Suppressor macrophage treated with lipopolysaccharide for 1 hour (primary cell): Measurements from ENCODE around the gene ADAP2.
"Not testable (repeated sequence)": the region's sequence is repeated elsewhere in the genome, so short reads cannot be mapped to it uniquely, and the experiment has no call there.

Experiments
- DNase-seq, 3 donors: peaks; one replicate each; pipeline ENCODE4 v3.0.0-alpha.2; 2020 to 2022

Gene ADAP2

GRCh38 chr17:30921544-30922196 is at the start of gene ADAP2:
ADAP2 (plus strand) TSS chr17:30921945; CDS start chr17:30922015, 70 bp downstream.
- DNase-seq = peak; percentile 80 to 93 (median 86)

GRCh38 chr17:30886187-30886586 is 35.6 kb upstream of the ADAP2 start:
- DNase-seq = no peak

DNA sequence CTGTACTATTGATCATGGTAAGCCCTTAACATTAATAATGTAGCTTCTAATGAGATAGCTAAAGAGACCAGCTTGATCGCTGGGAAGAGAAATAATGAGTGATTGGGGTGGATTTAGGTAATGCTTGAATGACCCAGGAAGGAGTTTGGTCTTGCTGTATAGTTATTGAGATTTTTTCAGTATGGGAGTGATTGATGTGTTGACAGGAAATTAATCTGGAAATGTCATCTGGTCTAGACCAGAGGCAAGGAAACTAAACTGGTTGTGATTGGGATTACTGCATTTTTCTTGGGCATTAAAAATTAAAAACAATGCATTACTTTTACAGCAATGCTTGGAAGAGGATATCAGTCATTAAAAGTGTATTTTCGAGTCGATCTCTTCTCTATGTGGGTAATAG is 27.5 kb upstream of the ADAP2 start:
- DNase-seq = no peak

DNA sequence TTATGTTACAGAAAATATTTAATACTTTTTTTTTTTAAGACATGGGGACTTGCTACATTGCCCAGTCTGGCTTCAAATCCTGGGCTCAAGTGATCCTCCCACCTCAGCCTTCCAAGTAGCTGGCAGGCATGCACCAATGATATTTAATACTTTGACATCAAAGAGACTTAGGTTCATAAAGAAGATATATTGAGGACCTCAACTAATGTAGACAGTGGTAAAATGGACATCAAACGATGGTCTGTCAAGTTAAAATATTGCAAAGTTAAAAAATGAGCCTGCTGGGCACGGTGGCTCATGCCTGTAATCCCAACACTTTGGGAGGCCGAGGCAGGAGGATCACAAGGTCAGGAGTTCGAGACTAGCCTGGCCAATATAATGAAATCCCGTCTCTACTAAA is 24.4 kb upstream of the ADAP2 start:
- DNase-seq = no peak

DNA sequence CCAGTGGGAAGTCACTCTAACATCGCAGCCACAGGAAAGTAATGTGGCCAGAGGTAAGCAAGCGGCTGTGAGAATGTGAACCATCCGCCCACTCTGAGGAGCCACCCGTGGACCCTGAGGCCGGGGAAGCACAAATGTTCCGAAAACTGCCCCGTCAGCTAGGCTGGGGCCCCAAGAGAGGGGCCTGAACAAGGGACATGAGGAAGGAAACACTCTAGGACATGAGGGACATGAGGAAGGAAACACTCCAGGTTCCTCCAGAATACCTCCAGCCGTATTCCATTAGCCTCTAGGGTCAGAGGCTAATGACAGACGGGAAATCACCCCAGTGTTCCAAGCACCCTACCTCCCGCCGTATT is 16.0 kb upstream of the ADAP2 start:
- DNase-seq = peak; percentile 34 to 38 (median 36)

DNA sequence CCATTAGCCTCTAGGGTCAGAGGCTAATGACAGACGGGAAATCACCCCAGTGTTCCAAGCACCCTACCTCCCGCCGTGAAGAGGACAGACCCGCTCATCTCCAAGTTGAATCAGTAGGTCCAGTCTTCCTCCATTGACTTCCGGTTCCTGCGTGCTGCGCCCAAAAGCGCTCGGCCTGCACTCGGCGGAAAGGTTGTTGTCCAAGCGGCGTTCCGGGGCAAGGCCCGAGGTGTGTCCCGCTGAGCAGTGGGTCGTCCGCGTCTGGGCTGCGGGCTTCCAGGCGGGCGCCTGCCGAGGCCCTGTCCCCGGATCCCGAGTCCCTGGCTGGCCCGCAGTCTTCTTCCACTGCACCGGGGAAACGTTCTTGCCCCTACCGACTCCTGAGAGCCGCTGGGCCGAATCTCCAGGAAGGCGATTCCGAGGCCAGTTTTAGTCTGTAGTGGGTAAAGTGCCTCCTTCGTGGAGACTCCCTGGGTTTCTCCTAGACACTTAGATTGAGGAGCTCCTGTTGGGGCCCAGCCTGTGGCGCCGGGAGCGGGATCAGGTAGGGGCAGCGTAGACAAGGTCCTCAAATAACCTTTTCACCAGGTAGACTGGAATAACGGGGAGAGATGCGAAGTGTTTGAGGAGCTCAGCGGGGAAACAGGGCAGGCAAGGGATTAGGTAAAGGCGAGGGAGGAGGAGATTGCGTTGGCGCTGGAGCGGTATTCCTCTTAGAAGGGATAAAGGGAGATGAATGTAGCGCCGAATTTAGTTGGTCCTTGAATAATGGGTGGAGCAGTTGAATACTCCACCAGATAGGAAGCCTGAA is 15.4 kb upstream of the ADAP2 start, which contains the start of gene TEFM:
Gene TEFM (minus strand): TSS at position 138 of the 811 bp plus-strand sequence. CDS start 40 bp downstream, at position 98.
- DNase-seq = peak; percentile 91 to 95 (median 94)

DNA sequence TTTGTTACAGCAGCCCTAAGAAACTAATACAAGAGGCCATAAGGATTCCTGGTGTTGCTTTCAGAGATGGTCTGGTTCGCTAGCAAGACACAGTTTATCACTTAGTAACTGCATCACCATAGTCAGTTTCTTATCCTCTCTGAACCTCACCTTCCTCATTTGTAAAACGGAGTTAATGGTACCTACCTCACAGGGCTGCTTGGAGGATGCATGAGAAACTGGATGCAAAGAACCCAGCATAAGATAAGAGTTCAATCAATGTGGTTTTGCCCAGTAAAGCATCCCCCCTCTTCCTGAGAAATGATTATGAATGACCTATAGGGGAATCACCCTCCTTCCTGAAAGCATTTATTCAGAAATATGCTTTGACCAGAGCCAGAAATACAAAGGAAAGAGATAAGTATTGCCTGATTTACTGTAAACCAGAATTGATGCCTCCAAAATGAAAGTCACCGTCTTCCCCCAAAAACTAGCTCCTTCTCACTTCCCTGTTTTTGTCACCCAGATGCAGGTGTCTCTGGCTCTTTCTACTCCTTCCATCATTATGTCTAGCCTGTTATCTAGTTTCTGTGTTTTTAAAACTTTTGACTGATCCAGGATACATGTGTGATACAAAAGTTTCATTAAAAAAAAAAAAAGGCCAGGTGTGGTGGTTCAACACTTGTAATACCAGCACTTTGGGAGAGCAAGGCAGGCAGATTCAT is 12.9 kb upstream of the ADAP2 start:
- no peak for DNase-seq

GRCh38 chr17:30910151-30910550 is 11.6 kb upstream of the ADAP2 start:
- DNase-seq = not testable (repeated sequence)

GRCh38 chr17:30913955-30914354 is 7.8 kb upstream of the ADAP2 start:
- no peak for DNase-seq

DNA sequence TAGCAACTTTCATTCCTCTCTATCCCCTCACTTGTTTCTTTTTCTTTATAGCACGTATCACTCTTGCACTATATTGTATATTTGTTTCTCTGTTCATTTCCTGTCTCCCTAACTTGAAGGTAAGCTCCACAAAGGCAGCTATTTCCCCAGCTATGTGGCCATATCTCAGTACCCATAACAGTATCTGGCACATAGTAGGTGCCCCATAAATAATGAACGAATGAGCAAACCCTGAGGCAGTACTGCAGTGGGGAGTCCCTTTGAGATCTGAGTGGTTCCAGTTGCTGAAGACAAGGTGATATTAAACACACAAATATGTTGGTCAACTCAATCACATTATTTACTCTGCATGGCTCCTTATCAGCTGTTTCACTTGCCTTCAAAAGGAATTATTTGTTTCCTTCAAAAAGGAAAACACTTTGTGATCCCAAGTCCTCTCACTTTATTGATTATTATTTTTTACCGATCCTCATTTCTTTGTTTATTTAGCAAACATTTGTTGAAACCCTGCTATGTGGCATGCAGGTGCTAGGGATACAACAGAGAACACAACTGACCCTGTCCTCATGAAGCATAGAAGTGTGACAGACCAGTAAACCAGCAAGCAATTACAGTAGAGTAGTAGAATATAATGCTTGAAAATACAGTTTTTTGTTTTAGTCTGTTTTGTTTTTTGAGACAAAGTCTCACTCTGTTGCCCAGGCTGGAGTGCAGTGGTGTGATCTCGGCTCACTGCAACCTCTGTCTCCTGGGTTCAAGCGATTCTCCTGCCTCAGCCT is 5.7 kb upstream of the ADAP2 start:
- no peak for DNase-seq

DNA sequence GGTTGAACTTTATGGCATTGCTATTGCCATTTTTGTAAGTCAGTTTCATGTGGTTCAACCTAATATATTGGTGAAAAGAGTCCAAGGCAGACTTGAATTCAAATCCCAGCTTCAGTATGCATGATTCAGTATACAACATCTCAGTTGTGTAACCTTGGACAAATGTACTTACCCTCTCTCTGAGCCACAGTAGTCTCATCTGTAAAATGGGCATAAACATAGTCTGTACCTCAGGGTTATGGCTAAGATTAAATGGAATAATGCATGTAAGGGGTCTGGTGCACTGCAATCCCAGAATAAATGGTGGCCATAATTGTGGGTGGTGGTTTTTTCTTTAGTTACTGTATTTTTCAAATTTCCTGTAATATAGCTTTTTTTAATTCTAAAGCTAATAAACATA is 4.7 kb upstream of the ADAP2 start:
- DNase-seq = no peak

DNA sequence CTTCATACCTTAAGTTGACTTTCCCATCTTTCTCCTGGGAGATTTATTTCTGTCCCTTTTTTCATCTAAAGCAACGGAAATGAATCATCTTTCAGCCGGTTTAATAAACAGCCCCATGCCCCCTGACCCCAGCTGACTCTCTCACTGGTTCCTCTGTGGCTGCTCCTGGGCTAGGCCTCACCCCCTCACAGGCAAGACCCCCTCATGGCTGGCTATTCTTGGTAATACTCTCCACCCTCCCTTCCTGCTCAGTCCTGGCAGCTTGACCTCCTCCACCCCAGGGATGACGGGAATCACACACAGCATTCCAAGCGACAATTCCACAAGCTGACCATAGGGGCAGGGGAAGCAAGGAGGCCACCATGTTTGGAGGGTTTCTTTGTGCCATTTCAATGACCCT is 1.5 kb upstream of the ADAP2 start:
- no peak for DNase-seq

DNA sequence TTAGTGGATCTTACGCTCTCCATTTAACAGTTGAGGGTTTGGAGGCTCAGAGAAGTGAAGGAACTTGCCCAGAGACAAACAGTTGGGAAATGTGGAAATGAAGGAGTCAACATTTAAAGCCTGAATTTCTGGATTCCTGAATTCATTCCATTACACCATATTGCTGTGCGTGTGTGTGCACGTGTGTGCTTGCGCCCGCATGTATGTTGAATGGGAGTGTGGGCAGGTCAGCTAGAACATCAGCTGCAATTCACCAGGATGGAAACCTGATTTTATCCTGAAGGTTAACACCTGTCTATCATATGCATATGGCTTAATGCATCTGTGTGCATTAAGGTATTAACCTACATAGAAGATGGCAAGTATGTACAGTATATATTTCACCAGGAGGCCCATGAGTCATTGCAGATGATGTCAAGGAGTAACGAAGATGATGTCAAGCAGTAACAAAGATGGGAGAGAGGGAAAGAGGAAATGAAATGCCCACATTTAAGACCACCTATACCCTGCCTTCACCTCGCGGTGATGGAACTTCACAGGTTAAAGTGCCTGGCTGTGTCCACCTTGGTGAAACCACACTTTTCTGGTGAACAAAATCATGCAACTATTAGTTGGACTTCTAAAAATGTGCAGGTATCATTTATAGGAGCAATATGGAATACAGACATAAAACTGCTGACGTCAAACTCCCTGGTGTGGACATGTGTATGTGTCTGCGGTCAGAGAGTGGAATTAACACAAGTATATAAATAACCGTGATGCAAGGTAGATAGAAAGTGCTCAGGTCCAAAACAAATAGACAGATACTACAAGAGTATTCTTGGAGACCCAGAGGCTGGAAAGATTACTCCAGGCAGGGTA is 832 bp upstream of the ADAP2 start:
- peak; percentile 29 to 45 (median 40) for DNase-seq

DNA sequence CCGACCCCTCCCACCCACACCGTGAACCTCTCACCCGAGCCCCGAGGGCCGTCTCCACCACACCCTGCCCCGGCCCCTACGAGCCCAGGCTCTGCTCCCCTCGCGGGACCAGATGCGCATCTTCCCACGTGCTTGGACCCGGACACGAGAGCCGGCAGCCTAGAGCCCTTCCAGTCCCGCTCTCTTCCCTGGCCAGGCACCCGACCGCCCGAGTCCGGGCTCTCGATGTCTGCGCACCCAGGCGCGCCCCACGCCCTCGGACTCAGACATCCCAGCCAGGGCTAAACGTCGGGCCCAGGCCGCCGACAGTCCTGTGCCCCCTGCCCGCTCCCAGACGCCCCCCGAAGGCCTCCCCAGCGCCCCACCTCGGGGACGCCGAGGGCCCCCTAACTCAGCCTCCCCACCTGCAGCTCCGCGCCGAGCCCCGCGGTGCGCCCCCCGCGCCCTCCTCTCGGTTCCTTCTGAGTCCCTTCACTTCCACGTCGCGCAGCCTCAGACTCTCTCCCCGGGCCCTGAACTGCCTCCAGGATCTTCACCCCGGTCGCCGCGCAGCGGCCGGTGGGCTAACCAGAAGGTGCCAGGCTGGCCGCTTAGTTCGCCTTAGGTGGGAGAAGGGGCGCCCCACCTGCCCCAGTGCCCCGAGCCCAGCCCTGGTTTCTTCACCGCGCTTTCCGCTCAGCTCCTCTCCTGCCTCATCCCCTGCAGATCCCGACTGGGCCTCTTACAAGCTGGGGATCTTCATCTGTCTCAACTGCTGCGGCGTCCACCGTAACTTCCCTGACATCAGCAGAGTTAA is 688 bp downstream of the ADAP2 start:
- DNase-seq = peak; percentile 48 to 70 (median 50)

- no peak for DNase-seq
Observed at GRCh38 chr17:30924341-30924740, 2.6 kb downstream of the ADAP2 start.

DNA sequence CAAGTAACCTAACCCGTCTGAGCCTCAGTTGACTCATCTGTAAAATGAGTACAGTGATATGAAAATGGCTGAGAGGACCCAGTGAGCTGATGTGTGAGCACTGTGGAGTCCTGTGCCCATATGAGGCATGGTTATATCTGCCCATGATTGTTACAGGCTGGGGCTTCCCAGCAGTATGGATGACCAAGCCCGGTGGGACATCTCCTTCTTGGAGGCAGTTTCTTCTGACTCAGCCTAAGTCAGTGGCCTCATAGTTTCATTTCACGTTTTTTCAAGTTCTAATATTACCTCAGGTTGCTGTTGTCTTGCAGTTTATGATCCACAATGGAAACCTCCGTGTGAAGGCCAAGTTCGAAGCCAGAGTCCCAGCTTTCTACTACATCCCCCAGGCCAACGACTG is 4.8 kb downstream of the ADAP2 start:
- peak; percentile 85 to 94 (median 85) for DNase-seq

DNA sequence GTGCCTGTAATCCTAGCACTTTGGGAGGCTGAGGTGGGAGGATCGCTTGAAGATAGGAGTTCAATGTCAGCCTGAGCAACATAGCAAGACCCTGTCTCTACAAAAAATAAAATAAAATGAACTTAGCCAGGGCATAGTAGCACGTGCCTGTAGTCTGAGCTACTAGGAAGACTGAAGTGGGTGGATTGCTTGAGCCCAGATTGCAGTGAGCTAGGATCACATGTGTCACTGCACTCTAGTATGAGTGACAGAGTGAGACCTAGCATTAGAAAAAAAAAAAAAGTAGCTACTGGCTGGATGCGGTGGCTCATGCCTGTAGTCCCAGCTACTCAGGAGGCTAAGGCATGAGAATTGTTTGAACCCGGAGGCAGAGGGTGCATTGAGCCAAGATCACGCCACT is 6.0 kb downstream of the ADAP2 start:
- DNase-seq = peak in 2 of 3 donors; percentile 14 to 48

DNA sequence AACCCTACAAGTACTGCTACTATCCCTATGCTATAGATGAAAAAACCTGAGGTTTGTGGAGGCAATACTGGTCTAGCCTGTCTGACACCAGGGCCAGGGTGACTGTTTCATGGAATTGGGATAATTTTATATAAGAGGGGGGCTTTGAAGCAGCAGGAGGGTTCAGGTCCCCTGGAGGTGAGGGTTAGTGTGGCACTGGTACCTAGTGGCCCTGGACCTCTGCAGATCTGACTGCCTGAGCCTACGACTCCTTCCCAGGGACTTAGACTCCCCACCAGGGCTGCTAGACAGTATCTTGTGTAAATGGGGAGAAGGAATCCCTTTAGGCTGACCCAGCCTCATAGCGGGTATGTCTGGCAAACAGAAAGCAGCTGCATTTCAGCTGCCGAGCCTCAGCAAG is 6.8 kb downstream of the ADAP2 start:
- DNase-seq = no peak

GRCh38 chr17:30929081-30929633 is 7.4 kb downstream of the ADAP2 start:
- no peak for DNase-seq

DNA sequence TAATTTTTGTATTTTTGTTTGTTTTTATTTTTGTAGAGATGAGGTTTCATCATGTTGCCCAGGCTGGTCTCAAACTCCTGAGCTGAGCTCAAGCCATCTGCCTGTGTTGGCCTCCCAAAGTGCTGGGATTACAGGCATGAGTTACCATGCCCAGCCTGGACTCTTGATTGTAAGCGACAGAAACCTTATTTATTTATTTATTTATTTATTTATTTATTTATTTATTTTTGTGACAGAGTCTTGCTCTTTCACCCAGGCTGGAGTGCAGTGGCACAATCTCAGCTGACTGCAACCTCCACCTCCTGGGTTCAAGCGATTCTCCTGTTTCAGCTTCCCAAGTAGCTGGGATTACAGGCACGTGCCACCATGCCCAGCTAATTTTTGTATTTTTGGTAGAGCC is 8.1 kb downstream of the ADAP2 start:
- not testable (repeated sequence) for DNase-seq

GRCh38 chr17:30930495-30930894 is 8.8 kb downstream of the ADAP2 start:
- DNase-seq = no peak
